HT-29 (cell line): ENCODE measurements around the gene CLCN7. TPM values are rescaled to one million over a fixed set of nuclear protein-coding genes. Genes with fewer than 3 reads are reported as not detected.
A peak's percentile ranks its signal among the peaks of the same experiment; 100 is the strongest.

Experiments used
- DNase-seq: peaks from one replicate; pipeline ENCODE4 v3.0.0-alpha.2; 2015; ENCODE audit warnings: low spot score
- total RNA-seq: library from RNA; depleted of rRNA; stranded (reverse); fragments of >200 nt; shearing (Covaris generic); gene quantifications from 2 replicates; pipeline ENCODE4 v1.2.3, GENCODE V29; 2014

Gene CLCN7
- total RNA-seq, 1 experiment from 2014 or later, result 151 TPM

DNA sequence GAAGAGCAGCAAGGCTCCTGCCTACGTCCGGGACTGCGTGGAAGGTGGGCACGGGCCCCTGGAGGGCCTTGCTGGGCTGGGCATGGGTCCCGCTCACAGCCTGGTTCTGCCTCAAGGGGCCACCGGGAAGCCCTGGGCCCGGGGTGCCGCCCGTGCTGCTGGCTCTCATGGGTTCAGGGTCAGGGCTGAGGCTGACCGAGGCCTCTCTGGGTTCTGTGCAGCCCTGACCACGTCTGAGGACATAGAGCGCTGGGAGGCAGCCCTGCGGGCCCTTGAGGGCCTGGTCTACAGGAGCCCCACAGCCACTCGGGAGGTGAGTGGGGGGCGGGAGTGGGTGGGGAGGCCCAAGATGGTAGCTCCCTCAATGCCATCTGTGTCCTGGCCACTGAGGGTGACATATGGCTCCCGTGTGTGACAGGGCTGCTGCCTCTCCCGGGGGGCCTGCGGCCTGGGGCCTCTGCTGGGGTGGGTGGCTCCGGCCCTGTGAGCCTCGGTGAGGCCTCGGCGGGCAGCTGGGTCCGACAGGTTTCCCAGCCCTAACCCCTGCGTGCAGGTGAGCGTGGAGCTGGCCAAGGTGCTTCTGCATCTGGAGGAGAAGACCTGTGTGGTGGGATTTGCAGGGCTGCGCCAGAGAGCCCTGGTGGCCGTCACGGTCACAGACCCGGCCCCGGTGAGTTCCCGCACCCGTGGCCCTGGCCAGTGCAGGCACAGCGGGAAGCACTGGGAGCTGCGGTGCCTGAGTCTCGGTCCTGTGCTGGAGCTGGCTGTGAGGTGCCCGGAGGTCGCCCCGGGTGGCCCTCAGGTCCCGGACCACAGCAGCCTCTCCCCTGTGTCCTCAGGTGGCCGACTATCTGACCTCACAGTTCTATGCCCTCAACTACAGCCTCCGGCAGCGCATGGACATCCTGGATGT, 27.5 kb upstream of the CLCN7 start:
- DNase-seq, result no peak

DNA sequence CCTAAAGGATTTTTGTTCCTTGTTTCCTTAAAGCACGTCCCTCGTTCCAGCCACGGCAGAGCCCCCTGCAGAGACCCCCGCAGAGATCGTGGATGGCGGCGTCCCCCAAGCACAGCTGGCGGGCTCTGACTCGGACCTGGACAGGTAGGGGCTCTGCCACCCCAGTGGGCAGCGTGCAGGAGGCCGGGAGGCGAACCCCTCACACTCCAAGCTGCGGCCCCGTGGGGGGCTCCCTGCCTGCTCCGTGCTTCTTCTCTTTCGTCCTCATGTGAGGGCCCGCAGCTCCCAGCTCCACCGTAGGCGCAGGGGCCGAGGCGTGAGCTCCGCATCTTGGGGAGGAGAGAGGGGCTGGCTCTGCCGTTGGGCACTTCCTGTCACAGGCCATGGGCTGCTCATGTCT, 26.8 kb upstream of the CLCN7 start:
- DNase-seq, result no peak

DNA sequence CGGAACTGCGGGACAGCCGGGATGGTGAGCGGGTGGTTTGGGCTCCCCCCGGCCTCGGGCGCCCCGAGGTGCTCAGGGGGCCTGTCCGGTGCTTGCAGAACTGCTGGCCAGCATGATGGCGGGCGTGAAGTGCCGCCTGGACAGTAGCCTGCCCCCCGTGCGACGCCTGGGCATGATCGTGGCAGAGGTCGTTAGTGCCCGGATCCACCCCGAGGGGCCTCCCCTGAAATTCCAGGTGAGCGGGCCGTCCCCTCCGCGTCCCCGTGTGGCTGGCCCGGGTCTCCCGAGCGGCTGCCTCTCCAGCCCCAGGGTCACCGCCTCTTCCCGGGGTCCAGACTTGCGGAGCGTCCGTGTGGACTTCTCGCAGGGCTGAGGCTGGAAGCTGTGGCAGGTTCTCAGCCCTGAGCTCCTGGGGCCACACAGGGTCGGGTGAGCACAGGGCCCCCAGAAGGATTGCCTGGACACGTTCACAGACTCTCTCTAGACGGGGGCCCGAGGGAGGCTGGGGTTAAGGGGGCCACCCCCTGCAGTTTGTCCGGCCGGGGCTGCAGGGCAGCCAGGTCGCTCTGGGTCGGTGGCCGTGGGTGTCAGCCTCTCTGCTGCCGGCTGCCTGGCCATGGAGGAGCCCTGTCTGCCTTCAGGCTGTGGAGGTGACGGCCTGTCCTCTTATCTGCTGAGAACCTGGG, 25.8 kb upstream of the CLCN7 start:
- no peak for DNase-seq

DNA sequence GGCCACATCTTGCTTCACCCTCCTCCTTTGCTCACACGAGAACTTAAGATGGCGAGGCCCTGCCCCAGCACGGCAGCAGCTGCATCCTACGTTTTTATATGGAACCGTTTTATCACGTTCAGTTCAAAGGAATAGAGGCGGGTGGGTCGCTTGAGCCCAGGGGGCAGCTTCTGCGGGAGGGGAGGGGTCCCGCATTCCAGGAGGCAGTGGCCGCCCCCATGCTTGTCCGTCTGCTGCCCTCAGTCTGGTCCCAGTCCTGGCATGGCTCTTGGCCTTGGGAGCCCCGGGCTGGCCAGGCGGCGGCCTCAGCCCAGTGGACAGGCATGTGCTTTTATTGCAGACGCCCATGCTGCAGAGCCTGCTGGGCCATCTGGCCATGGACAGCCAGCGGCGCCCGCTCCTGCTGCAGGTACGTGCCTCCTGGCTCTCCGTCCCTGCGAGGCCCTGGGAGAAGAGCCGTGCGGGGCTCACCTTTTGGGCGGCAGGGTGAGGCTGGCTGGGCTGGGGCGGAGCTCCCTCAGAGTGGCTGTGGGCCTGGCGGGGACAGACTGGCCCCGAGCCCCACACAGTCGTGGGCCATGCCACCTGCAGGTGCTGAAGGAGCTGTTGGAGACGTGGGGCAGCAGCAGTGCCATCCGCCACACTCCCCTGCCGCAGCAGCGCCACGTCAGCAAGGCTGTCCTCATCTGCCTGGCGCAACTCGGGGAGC, 25.1 kb upstream of the CLCN7 start:
- DNase-seq, result no peak

DNA sequence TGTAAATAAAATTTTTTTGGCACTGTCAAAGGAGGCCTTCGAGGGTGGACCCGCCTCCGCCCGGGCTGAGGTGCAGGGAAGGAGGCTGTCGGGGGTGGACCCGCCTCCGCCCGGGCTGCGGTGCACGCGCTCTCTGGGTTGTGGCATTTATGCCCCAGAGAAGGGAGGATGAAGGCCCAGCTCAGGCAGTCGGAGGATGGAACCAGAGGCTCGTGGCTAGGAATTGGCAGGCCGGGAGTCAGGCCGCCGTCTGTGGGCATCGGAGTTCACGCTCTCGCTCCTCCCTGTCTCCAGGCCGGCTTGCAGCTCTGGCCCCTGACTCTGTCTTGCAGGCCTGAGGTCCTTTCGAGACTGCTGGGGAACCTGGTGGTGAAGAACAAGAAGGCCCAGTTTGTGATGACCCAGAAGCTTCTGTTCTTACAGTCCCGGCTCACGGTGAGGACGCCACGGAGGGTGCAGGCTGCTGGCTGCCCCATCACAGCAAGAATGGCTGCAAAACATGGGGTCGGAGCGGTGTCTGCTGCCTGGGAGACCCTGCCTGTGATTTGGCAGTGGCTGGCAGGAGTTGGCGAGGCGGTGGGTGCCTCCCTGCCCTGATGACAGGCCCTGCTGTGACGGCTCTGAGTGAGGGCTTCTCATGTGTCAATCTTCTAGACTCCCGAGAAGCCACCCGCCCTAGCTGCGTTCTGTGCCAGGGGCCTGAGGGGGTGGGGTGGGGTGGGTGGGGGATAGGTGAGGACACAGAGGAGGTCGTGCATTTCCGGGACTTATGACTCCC, 24.3 kb upstream of the CLCN7 start:
- DNase-seq, result no peak

DNA sequence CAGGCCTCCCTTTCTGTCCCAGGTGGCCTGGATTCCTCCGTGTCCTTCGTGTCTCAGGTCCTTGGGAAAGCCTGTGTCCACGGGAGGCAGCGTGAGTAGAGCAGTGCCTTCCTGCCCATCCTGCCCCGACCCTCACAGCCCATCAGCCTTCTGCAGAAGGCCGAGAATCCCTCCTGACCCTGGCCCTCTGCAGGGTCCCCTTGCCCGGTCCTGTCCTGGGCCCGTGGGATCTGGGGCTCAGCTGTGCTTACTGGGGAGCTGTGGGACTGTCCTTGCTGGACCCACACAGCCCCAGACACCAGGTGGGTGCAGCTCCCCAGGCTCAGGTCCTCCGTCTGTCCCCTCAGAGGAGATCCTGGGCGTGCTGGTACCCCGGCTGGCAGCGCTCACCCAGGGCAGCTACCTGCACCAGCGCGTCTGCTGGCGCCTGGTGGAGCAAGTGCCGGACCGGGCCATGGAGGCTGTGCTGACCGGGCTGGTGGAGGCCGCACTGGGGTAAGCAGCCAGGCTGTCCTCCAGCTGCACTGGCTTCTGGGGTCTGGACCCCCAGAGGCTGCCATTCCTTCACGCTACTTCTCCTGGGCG, 22.3 kb upstream of the CLCN7 start:
- no peak for DNase-seq

DNA sequence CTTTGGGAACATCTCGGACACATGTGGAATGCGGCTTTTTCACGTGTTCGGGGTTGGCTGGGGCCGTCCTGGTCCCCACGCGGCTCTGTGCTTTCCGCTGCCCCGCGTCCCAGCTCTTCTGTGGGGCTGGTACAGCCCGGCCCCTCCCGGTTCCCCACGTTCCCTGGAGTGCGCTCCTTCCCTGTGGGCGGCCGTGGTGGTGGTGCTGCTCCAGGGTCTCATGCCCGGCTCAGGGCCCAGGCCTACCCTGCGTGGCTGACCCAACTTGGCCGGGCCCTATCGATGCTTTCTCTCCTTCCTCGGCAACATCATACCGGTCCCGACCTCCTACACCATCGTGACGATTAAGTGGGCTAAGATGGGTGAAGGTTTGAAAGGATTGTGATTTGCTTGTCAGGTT, 21.6 kb upstream of the CLCN7 start:
- DNase-seq, result no peak

DNA sequence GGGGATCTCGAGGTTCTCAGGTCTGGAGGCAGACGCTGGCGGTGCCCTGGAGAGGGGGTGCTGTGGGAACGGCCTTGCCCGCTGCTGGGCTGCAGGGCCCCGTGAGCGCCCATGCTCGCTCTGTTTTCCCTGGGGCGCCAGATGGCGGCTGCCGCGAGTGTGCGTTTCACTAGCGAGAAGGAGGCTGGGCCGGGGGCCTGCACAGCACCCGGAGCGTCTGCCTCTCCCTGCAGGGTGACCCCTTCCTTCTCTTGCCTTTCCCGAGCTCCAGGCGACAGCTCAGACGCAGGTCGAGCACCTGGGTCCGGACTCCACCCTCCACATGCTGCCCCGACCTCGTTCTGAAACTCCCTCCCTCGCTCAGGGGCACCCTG, 21.0 kb upstream of the CLCN7 start:
- no peak for DNase-seq

DNA sequence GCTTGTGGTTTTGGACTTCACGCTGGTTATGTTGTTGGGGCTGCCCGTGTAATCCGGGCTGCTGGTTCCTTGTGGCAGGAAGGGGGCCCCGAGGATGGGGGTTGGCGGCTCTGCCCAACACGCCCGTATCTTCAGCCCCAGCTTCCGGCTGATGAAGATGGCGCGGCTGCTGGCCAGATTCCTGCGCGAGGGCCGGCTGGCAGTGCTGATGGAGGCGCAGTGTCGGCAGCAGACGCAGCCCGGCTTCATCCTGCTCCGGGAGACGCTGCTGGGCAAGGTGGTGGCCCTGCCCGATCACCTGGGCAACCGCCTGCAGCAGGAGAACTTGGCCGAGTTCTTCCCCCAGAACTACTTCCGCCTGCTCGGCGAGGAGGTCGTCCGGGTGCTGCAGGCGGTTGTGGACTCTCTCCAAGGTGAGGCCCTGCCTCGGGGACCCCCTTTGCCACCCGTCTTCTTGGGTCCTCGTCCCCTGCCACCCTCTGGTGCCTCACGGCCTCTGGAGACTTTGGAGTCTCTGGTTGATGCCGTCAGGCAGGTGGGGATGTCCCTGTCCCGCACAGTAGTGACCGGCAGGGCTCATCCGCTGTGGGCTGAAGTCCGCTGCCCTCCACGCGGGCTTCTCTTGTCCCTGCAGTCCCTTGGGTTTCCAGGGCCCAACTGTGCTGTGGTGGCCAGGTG, 20.5 kb upstream of the CLCN7 start:
- DNase-seq, result no peak

DNA sequence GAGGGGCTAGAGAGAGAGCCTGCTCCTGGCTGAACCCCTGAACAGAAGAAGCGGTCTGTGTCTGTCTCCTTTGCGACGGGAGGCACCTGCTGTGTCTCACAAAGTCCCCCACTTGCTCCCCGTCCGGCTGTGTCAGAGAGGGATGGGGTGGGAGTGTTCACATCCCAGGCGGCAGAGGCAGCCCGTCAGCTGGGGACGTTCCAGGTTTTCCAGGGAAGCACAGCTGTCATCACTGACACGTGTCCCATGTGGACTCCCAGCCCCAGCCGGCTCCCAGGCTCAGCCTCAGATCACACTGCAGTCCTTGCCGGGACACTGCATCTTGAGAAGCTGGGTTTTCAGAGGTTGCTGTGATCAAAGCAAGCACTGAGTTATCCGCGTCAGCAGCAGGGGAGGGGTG, 19.9 kb upstream of the CLCN7 start:
- DNase-seq, result no peak

DNA sequence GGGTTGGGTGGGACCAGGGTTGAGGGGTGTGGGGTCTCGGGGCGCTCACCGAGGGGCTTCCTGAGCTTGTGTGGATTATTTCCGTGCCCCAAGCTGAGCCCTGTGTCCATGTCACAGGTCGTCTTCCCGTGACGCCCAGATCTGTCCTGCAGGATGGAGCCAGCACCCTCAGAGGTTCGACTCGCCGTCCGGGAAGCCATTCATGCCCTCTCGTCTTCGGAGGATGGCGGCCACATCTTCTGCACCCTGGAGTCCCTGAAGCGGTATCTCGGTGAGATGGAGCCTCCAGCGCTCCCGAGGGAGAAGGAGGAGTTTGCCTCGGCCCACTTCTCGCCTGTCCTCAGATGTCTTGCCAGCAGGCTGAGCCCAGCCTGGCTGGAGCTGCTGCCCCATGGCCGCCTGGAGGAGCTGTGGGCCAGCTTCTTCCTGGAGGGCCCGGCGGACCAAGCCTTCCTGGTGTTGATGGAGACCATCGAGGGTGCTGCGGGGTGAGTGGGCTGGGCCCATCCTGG, 19.4 kb upstream of the CLCN7 start:
- peak; percentile 65 for DNase-seq

DNA sequence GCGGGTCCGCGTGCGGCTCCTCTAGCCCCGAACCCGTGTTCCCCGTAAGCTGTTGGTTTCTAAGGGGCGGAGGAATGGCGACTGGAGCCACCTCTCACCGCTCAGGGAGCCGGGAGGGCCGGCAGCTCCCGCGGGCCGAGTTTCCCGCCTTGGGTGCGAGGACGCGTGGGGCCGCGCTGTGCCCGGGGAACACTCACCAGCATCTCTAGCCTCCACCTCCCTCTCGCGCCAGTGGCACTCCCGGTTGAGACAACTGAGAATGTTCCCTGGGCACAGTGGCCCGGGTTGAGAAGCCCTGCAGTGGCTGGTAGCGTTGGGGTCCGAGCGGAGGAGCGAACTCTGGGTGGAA, 18.9 kb upstream of the CLCN7 start:
- peak; percentile 25 for DNase-seq

DNA sequence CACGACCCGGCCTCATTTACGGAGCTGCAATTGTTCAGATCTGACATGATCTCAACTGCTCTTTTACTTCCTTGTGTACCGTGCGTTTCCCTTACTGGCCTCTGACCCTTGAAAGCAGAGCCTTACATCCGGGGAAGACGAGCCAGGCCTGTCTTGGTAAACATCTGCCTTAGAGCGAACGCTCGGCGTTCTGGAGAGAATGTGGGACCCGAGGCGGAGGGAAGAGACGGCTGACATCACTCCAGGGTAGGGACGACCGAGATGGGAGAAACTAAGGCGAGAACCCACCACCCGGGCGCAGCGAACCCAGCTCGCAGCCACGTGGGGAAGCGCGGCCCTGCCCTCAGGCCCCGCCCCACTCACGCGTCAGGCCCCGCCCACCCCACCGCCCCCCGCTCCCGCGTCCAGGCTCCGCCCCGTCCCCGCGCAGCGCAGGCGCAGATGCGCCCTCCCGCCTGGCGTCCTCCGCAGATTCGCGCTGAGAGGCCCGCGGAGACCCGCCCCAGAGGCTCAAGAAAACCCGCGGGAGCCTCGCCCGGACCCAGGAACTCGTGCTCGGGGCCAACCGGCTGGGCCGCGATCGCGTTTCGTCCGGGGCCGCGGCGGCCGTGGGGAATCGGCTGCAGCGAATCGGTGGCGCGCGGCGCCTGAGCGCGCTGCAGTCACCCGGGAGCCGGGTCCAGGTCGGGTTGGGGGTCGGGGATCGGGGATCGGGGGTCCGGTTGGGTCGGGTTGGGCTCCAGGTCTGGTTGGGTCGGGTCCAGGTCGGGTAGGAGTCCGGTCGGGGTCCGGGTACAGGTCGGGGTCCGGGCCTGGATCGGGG, 18.3 kb upstream of the CLCN7 start, which contains the start of gene TELO2:
TELO2 (plus strand) TSS at position 438 of the 823 bp plus-strand sequence. CDS start 922 bp downstream, outside the sequence.
- peak; percentile 79 for DNase-seq

DNA sequence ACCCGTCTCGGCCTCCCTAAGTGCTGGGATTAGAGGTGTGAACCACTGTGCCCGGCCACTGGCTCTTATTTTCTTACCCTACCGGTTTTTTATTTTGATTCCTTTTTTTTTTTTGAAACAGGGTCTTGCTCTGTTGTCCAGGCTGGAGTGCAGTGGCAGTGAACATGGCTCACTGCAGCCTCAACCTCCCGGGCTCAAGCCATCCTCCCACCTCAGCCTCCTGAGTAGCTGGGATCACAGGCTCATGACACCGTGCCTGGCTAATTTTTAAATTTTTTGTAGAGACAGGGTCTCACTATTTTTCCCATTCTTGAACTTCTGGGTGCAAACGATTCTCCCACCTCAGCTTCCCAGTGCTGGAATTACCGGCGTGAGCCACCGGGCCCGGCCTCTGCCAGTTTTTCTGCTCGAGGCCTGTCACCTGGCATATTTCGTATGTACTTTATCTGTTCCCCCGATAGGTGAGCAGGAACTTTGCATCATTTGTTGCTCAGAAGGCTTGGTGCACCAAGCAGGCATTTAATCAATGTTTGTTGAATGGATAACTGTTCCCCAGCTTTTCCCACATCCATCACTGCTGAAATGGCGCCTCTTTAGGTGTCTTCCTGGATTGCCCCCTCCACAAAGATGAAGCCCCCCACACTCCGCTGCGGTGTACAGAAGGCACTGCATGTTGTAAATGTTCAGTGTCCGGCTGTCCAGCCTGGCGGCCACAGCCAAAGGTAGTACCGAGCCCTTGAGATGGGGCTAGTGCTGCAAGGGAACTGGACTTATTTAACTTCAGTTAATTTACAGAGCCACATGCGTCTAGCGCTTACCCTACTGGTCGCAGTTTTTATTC, 17.5 kb upstream of the CLCN7 start:
- peak; percentile 10 for DNase-seq

DNA sequence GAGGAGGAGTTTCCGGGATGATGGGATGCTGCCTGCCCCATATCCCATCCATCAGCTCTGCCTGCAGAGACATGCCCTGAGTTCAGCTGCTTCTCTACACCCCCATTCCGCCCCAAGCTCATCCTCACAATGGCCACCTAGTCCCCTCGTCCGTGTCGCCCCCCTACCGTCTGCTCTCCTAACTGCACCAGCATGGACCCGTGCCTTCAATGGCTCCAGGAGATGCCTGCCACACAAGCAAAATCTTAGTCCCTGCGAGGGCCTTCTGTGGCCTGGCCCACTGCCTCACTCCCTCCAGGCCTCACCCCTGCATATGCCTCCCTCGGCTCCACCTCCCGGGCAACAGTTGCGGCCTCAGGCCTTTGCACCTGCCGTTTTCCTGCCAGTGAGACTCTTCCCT, 16.5 kb upstream of the CLCN7 start:
- no peak for DNase-seq

DNA sequence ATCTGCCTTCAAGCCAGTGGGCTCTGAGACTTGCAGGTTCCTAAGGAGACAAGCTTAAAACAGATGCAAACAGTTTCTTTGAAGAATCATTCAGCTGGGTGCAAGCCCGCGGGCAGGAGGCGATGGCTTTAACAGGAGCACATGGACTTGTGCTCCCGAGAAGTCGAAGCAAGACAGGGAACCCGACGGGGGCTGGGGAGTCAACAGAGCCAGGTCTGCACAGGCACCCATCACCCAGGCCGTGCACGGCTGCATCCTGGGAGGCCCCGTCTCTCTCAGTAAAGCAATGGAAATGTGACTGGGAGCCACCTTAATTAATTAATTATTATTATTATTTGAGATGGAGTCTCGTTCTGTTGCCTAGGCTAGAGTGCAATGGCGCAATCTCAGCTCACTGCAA, 14.2 kb upstream of the CLCN7 start:
- no peak for DNase-seq

DNA sequence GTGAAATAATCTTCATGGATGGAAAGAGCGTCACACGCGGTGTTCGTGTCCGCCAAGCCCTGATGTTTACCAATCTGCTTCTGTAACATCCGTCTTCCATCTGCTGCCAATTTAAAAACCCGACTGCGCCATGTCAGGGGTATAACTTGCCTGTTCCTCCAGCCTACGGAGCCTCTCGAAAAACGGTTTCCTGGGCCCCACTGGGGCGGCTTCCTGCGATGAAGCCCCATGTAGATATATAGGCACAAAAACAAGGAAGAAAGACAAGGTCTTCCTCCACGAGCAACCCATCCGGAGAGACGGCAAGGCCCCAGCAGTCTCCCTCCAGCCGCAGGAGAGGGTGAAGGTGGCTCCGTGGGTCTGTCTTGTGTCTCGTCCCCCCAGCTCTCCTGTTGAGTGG, 13.8 kb upstream of the CLCN7 start, which contains the start of gene PTX4:
PTX4 (minus strand) TSS at position 326 of the 400 bp plus-strand sequence; CDS start at position 291, 35 bp downstream.
- DNase-seq, result no peak

DNA sequence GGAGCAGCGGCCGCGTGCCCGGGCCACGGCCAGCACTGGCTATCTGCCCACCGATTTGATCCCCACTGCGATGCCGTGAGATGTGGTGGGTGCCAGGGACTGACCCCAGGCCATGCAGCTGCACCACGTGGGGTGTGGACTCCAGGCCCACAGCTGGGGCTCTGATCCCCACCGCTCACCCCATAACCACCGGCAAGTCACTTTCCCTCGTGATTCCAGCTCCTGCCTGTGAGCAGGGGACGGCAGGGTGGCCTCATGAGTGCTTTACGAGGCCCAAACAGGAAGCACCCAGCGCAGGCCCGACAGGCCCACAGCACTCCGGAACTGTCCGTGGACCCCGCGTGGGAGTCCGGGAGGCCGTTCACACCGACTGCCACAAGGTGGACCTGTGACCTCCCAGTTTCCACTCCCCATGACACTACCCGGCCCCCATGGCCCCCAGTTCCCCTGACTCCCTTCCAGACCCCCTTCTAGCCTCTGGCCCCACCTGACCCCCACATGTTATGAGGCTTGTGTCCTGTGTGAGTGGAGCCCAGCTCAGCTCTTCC, 13.3 kb upstream of the CLCN7 start:
- DNase-seq, result no peak
